ENCODE measurements around the gene SYCP3. TPM values are rescaled to one million over a fixed set of nuclear protein-coding genes. Genes with fewer than 3 reads are reported as not detected.

Gene SYCP3
- 0.46 and 0.93 TPM in 2 replicates for total RNA-seq

DNA sequence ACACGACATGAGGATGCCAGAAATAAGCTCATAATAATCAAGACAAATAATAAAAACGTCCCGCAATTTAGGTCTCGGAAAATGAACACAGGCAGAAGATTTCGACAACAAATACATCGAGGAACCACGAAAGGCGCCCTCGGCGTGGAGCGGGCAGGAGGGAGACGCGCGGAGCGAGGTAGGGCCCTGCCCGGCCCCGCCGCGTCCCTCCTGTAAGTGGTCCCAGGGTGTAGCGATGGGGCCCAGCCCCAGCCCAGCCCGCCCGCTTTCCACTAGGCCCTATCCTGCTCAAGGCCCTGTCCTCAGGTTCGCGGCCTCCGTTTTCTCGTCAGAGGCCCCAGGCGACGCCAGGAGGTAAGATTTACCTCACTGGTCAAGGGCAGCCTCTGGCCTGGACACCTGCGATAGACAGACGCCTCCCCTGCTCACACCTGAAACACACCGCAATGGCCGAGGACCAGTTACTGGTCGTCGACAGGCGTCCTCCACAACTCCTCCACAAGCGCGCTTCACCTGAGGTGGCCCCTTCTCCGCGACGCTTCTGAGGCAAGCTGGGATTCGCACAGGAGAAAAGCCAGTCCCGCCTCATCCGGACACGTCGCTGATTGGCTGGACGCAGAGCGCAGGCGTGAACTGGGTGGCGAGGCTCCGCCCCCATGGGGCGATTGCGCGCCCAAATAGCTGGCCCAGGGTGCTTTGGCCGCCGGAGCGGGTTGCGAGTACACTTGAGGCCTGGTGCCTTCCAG is at the start of gene SYCP3:
TSS of gene SYCP3 (minus strand) at position 543 of the 746 bp plus-strand sequence. CDS start 1,527 bp downstream, outside the sequence.
- intact Hi-C loops (cut with micrococcal nuclease) = no loop called here

DNA sequence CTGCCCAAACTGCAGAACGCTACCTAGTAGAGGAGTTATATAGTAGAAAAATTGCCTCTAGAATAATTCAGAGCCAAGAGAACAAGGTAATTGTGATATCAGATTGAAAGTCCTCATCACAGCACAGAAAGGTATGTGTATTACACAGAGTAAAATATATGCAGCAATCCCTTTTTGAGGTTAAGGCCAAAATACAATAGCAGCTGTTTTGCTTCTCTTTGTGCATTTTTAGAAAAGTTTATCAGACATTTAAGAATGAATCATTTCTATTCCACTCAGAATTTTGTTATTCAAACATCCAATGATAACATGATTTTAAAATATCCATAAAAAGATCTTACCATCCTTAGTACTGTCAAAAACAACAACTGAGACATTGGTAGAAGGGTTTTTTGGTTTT is 46.4 kb upstream of the SYCP3 start:
- intact Hi-C loops (cut with micrococcal nuclease) = no loop called here

- intact Hi-C loops (cut with micrococcal nuclease) = no loop called here
These were observed 45.1 kb upstream of the SYCP3 start for GRCh38 chr12:101784376-101784775.

GRCh38 chr12:101783838-101784237 is 44.6 kb upstream of the SYCP3 start:
- intact Hi-C loops (cut with micrococcal nuclease) = no loop called here

- intact Hi-C loops (cut with micrococcal nuclease) = no loop called here
These were observed 43.9 kb upstream of the SYCP3 start for GRCh38 chr12:101783150-101783549.

- intact Hi-C loops (cut with micrococcal nuclease) = no loop called here
These were observed 43.0 kb upstream of the SYCP3 start for GRCh38 chr12:101782273-101782731.

DNA sequence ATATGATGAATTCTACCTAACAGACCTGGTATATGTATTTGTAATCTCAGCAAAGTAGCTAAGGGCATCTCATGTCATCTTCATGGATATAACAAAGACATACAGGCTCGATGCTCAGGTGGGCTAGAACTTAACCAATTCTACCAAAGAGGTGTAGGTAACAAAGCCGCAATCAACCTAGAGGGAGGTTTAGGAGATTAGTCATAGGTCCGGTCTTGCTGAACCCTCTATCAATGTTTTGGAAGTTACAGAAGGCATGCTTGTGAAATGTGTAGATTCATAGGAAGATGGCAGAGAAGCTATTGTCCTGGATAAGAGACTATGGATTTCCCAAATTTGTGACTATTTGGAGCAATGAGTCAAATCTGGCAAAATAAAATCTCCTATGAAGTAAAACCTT is 42.6 kb upstream of the SYCP3 start:
- intact Hi-C loops (cut with micrococcal nuclease) = no loop called here

DNA sequence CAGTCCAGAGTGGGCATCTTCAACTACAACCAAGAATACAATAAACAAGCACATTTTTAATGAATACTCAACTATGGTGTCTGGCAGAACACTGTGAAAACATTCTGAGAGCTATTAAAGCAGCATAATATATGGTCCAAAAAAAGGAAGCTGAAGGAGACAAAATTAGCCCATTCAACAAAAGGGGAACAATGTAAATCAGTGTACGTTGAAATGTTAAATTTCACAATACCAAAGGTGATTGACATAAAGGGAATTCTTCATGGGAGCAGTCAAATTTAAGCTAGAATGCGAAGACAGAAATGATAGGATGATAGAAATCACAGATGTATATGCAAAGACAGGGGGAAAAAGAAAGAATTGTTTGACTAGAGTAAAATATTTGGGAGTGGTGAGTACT is 41.3 kb upstream of the SYCP3 start:
- intact Hi-C loops (cut with micrococcal nuclease) = no loop called here

DNA sequence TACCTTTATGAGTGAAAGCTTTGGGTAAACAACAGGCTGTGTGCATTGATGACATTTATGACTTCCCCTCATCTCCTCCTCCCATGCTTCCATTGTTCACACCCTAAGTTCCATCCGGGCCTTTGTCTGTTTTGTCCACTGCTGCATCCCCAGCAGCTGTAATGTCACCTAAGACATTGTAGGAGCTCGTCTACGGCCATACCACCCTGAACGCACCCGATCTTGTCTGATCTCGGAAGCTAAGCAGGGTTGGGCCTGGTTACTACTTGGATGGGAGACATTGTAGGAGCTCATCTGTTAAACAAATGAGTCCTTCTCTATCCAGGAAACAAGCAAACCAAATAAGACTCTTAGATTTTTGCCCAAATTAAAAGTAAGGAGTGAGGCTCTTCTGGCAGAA is 40.4 kb upstream of the SYCP3 start:
- intact Hi-C loops (cut with micrococcal nuclease) = loop anchor here (10.0 kb wide), 1 partner anchor 695 kb away; no protein-coding TSS in a partner anchor

DNA sequence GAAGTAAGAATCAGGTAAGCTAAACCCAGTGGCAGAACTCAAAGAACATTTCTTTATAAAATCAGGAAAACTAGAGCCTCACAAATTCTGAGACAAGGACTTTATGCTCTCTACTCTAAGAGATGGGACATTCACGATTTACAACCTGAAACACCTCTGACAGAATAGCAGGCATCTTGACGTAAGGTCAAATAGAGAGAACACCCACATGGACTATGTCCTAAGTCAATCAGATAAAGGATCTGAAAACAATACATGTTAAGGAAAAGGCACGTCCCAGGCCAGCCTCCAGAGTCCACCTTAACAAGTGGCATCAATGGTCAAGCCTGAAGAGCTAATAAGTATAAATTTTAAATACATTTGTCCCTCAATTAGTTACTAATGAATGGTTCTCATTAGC is 39.9 kb upstream of the SYCP3 start:
- intact Hi-C loops (cut with micrococcal nuclease) = loop anchor here (10.0 kb wide), 1 partner anchor 696 kb away; no protein-coding TSS in a partner anchor

DNA sequence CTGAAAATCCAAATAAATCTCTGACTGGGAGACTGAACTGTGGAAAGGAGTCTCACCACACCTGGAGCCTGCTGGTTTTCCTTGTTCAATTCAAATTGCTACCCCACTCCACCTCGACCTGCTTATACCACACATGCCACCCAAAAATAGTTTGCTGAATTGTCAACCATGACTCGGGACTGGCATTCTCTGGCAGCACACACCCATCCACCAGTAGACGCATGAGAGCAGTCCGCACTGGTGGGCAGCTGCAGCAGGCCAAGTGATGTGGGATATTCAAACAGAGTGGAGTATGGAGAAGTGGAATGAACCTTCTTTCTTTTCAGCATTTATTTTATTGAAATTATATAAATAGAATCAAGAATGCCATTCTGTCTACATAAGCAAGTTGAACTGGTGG is 38.7 kb upstream of the SYCP3 start:
- intact Hi-C loops (cut with micrococcal nuclease) = loop anchor here (10.0 kb wide), 1 partner anchor 697 kb away; no protein-coding TSS in a partner anchor

DNA sequence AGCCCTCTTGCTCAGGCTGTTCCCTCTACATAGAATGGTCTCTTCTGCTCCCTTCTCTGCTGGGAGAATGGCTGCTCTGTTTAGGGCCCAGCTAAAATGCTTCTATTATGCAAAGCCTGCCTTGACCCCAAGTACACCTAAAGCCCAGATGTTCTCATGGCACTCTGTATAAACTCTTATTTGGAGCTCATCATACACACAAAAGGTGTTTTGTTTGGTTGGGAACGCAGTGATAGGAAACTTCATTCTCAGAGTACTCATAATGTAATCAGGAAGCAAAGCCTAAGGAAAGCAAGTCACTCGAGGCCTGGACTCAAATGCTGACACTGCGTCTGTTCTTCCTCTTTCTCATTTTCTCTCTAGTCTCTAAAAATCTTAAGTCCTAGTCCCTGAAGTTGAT is 38.2 kb upstream of the SYCP3 start:
- intact Hi-C loops (cut with micrococcal nuclease) = loop anchor here (10.0 kb wide), 1 partner anchor 697 kb away; no protein-coding TSS in a partner anchor

GRCh38 chr12:101775816-101776215 is 36.6 kb upstream of the SYCP3 start:
- intact Hi-C loops (cut with micrococcal nuclease) = loop anchor here (10.0 kb wide), 1 partner anchor 699 kb away; no protein-coding TSS in a partner anchor

DNA sequence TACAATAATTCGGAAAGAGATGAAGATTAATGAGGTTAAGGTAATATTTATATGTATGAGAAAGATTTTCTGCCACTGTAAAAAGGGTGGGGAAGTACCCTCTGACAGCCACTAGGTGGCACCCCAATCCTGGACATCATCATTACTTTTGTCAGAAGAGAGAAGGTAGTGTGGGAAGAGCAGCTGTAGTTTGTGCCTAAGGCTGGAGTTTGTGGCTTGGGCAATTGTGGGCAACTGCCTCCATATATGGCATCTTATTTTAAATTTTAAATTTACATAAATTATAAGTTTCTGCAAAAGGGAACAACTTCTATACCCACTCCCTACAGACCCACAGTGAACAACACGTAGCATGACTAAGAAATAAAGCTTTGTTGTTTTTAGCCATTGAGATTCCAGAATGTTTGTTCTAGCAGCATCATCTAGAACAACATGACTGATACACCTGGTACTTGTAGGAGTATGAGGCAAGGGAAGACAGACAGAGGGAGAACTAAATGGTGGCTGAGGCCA is 34.4 kb upstream of the SYCP3 start:
- intact Hi-C loops (cut with micrococcal nuclease) = loop anchor here (1.0 to 10.0 kb wide), 10 partner anchors 20 to 994 kb away; partner anchors contain the start of genes CHPT1 and DRAM1

DNA sequence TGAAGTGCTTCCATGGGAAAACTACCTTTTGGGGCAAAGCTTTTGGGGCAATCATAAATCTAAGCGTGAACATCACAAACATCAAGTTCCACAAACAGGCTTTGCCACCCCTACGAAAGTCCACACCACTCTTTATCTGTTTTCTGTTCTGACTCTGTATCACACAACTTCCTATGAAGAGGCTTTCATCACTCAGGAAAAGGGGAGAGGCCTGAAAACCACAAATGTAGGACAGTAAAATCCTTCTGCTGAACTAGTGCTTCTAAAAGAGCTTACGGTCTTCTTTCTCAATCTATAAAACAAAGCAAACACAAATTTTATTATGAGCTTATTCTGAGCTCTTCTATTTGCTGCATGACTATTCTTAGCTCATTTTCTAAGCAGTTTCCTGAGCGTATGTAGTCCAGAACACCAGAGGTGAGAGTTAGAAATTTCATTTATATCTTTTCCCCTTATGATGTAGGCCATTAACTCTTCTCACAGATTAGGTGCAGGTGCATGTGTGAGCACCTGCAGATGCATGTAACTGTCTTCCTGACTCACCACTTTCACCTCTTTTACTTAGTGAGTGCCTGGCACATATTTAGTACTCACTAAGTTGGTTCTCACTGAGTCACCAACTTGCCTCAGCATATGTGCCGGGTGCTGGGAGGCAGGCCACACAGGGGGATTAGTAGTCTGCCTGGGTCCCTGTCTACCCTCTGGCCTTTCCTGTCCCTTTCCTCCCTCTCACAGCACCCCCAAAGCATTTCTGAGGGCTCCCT is 32.9 kb upstream of the SYCP3 start:
- intact Hi-C loops (cut with micrococcal nuclease) = loop anchor here (2.0 to 10.0 kb wide), 3 partner anchors 75 to 995 kb away; partner anchors contain the start of gene CHPT1

DNA sequence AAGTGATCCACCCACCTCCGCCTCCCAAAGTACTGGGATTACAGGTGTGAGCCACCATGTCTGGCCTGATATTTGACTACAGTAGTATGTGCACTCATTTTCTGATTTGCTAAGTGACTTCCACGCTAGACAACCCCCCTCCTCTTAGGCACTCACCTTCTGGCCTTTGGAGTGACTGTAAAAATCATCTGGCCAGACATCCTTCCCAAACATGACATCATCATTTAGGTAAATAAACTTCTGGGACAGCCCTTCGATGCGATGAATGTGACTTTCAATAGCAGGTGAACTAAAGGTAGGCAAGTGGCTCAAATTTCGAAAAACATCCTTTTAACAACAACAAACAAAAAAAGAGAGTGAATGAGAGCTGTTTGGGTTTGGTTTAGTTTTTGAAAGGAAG is 30.6 kb upstream of the SYCP3 start:
- intact Hi-C loops (cut with micrococcal nuclease) = loop anchor here (5.0 to 10.0 kb wide), 2 partner anchors 705 to 997 kb away; no protein-coding TSS in a partner anchor

DNA sequence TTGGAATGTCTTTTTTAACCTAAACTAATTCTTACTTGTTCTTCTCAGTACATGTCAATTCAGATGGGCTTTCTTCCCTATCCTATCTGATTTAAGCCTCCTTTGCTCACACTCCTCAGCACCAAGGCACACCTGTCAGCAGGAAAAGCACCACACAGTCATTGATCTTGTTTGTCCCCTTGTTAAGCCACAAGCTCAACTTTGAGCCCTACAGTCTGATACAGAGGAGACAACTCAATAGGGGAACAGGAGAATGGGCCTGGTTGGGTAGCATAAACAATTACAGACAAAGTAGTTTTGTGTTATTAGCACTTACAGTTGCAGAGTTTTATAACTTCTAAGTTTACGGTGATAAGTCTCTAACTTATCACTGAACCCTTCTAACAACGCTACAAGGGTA is 29.5 kb upstream of the SYCP3 start:
- intact Hi-C loops (cut with micrococcal nuclease) = no loop called here

DNA sequence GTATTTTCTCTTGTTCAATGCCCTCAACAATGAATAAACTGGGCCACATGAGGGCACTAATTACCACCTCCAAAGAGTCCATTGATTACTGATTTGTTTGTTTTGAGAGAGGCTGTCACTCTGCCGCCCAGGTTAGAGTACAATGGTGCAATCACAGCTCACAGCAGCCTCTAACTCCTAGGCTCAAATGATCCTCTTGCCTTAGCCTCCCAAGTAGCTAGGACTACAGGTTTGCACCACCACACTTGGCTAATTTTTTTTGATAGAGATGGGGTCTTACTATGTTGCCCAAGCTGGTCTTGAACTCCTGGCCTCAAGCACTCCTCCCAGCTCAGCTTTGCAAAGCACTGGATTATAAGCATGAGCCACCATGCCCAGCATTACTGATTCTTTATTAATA is 28.3 kb upstream of the SYCP3 start:
- intact Hi-C loops (cut with micrococcal nuclease) = no loop called here

GRCh38 chr12:101764051-101764792 is 25.0 kb upstream of the SYCP3 start:
- intact Hi-C loops (cut with micrococcal nuclease) = no loop called here

GRCh38 chr12:101763246-101763931 is 24.1 kb upstream of the SYCP3 start:
- intact Hi-C loops (cut with micrococcal nuclease) = no loop called here
